Activated CD8-positive, alpha-beta memory T cell treated with anti-CD3 and anti-CD28 coated beads, Interleukin-2, amount 10 ng/mL, durations not matched to agents 7 days and 5 days (primary cell): ENCODE results near the gene CD247. TPM values are rescaled to one million over a fixed set of nuclear protein-coding genes. Genes with fewer than 3 reads are reported as not detected.

Source experiments
- ATAC-seq: fragments of 150-1000 bp; cut with Tn5 transposase; one replicate; pipeline ENCODE4 v1.10.0; 2021; ENCODE audit warnings: moderate library complexity
- CTCF ChIA-PET: fragments of 350-600 bp; sonication (Branson Sonifier 250); formaldehyde crosslinking; loops from one replicate; lab custom pipeline; 2021; ENCODE audit warnings: antibody characterized with exemption; lab: Charles Lee
- DNase-seq: peaks from one replicate; pipeline ENCODE4 v3.0.0-alpha.2; 2020
- H3K27ac Mint-ChIP-seq: one replicate; pipeline ENCODE4 v1.8.0; 2021; ENCODE audit warnings: mild to moderate bottlenecking, mixed read lengths
- H3K27me3 Mint-ChIP-seq: one replicate; pipeline ENCODE4 v1.8.0; 2021; ENCODE audit warnings: mixed read lengths
- H3K36me3 Mint-ChIP-seq: one replicate; pipeline ENCODE4 v1.8.0; 2021; ENCODE audit warnings: mild to moderate bottlenecking, mixed read lengths
- H3K4me1 Mint-ChIP-seq: one replicate; pipeline ENCODE4 v1.8.0; 2021; ENCODE audit warnings: mixed read lengths
- H3K4me3 Mint-ChIP-seq: one replicate; pipeline ENCODE4 v1.8.0; 2021; ENCODE audit warnings: mild to moderate bottlenecking, moderate library complexity, mixed read lengths
- H3K9me3 Mint-ChIP-seq: one replicate; pipeline ENCODE4 v1.8.0; 2022; ENCODE audit warnings: low read depth, mixed read lengths
- total RNA-seq, 2 experiments: library from RNA; stranded (reverse); gene quantifications; one replicate each; pipeline ENCODE4 v1.2.3, GENCODE V29; 2021

CD247 gene
- total RNA-seq, 2 experiments from 2014 or later = 190 to 197 TPM

- Mint-ChIP-seq H3K4me3 (peak overlapping the region; percentile 42), H3K27me3 (no peaks in the 10 kb centered on the region), H3K9me3 (no peaks in the 10 kb centered on the region), H3K27ac (peak overlapping the region; percentile 78), H3K4me1 (peaks cover 94% of the 10 kb centered on the region), H3K36me3 (peaks cover 52% of the 10 kb centered on the region)
- ATAC-seq (no peak), DNase-seq (peak; percentile 57)
- CTCF ChIA-PET = interaction anchor here (1.0 to 3.4 kb wide), 6 partner anchors 9 to 88 kb away, joined by 3 to 16 read pairs (median 4); no protein-coding TSS in a partner anchor
These were observed 28.6 kb downstream of the CD247 start for GRCh38 chr1:167489571-167490340.

- no peaks in the 10 kb centered on the region for H3K27me3 Mint-ChIP-seq
- DNase-seq = no peak
- H3K27ac Mint-ChIP-seq = peak overlapping the region; percentile 75
- CTCF ChIA-PET = interaction anchor here (0.9 to 3.4 kb wide), 4 partner anchors 10 to 65 kb away, joined by 3 to 16 read pairs (median 4); partner anchors contain the start of gene CREG1
- peaks cover 94% of the 10 kb centered on the region for H3K4me1 Mint-ChIP-seq
- peak overlapping the region; percentile 6 for H3K4me3 Mint-ChIP-seq
- H3K9me3 Mint-ChIP-seq = no peaks in the 10 kb centered on the region
- H3K36me3 Mint-ChIP-seq = peaks cover 45% of the 10 kb centered on the region
- no peak for ATAC-seq
These were observed 29.5 kb downstream of the CD247 start for GRCh38 chr1:167488786-167489185.

- ATAC-seq = no peak
- H3K9me3 Mint-ChIP-seq = no peaks in the 10 kb centered on the region
- H3K4me3 Mint-ChIP-seq = no peak overlapping the region
- peaks cover 95% of the 10 kb centered on the region for H3K4me1 Mint-ChIP-seq
- peak overlapping the region; percentile 75 for H3K27ac Mint-ChIP-seq
- DNase-seq = no peak
- no peaks in the 10 kb centered on the region for H3K27me3 Mint-ChIP-seq
- H3K36me3 Mint-ChIP-seq = peaks cover 46% of the 10 kb centered on the region
- CTCF ChIA-PET = interaction anchor here (0.9 to 3.4 kb wide), 4 partner anchors 11 to 53 kb away, joined by 3 to 16 read pairs (median 3); no protein-coding TSS in a partner anchor
These were observed 30.7 kb downstream of the CD247 start for GRCh38 chr1:167487614-167488013.

- Mint-ChIP-seq H3K4me3 (peak overlapping the region; percentile 27), H3K27me3 (no peaks in the 10 kb centered on the region), H3K9me3 (no peaks in the 10 kb centered on the region), H3K27ac (peak overlapping the region; percentile 80), H3K4me1 (peaks cover 96% of the 10 kb centered on the region), H3K36me3 (peaks cover 51% of the 10 kb centered on the region)
- CTCF ChIA-PET = interaction anchor here (1.4 to 4.1 kb wide), 2 partner anchors 14 to 19 kb away, joined by 5 to 27 read pairs; no protein-coding TSS in a partner anchor
- ATAC-seq = no peak
- peak; percentile 55 for DNase-seq
These were observed 32.1 kb downstream of the CD247 start for GRCh38 chr1:167486090-167486824.

- H3K36me3 Mint-ChIP-seq = peaks cover 54% of the 10 kb centered on the region
- H3K27ac Mint-ChIP-seq = peak overlapping the region; percentile 88
- H3K4me3 Mint-ChIP-seq = no peak overlapping the region
- DNase-seq = no peak
- CTCF ChIA-PET = interaction anchor here (1.2 to 4.1 kb wide), 3 partner anchors 16 to 49 kb away, joined by 3 to 27 read pairs (median 14); no protein-coding TSS in a partner anchor
- no peak for ATAC-seq
- no peaks in the 10 kb centered on the region for H3K9me3 Mint-ChIP-seq
- no peaks in the 10 kb centered on the region for H3K27me3 Mint-ChIP-seq
- peaks cover 96% of the 10 kb centered on the region for H3K4me1 Mint-ChIP-seq
These were observed 33.4 kb downstream of the CD247 start for GRCh38 chr1:167484726-167485502.

- CTCF ChIA-PET = interaction anchor here (0.8 to 4.1 kb wide), 7 partner anchors 11 to 50 kb away, joined by 3 to 27 read pairs (median 3); no protein-coding TSS in a partner anchor
- peaks cover 61% of the 10 kb centered on the region for H3K36me3 Mint-ChIP-seq
- no peaks in the 10 kb centered on the region for H3K9me3 Mint-ChIP-seq
These were observed 34.5 kb downstream of the CD247 start for GRCh38 chr1:167483790-167484189.

GRCh38 chr1:167482184-167482583, 36.1 kb downstream of the CD247 start:
- no peaks in the 10 kb centered on the region for H3K9me3 Mint-ChIP-seq
- no peak overlapping the region for H3K4me3 Mint-ChIP-seq
- peaks cover 93% of the 10 kb centered on the region for H3K4me1 Mint-ChIP-seq
- CTCF ChIA-PET = interaction anchor here (1.8 to 1.9 kb wide), 2 partner anchors 17 to 27 kb away, joined by 6 to 8 read pairs; no protein-coding TSS in a partner anchor
- ATAC-seq = peak; percentile 37
- no peaks in the 10 kb centered on the region for H3K27me3 Mint-ChIP-seq
- peak; percentile 61 for DNase-seq
- H3K27ac Mint-ChIP-seq = peak overlapping the region; percentile 71
- peaks cover 64% of the 10 kb centered on the region for H3K36me3 Mint-ChIP-seq

More at GRCh38 chr1:167483790-167484189, 34.5 kb downstream of the CD247 start:
- Mint-ChIP-seq H3K27me3 (no peaks in the 10 kb centered on the region), H3K4me3 (peak overlapping the region; percentile 41), H3K27ac (peak overlapping the region; percentile 88), H3K4me1 (peaks cover 97% of the 10 kb centered on the region)
- DNase-seq (peak; percentile 64), ATAC-seq (peak; percentile 49)

GRCh38 chr1:167479331-167479979, 38.9 kb downstream of the CD247 start:
- no peaks in the 10 kb centered on the region for H3K9me3 Mint-ChIP-seq
- CTCF ChIA-PET = interaction anchor here (1.2 to 1.6 kb wide), 3 partner anchors 10 to 61 kb away, joined by 3 to 4 read pairs (median 4); no protein-coding TSS in a partner anchor
- H3K27me3 Mint-ChIP-seq = no peaks in the 10 kb centered on the region
- DNase-seq (peak; percentile 59), ATAC-seq (peak; percentile 35)
- H3K27ac Mint-ChIP-seq = peak overlapping the region; percentile 66
- no peak overlapping the region for H3K4me3 Mint-ChIP-seq
- H3K4me1 Mint-ChIP-seq = peaks cover 86% of the 10 kb centered on the region
- peaks cover 60% of the 10 kb centered on the region for H3K36me3 Mint-ChIP-seq

- H3K36me3 Mint-ChIP-seq = peaks cover 60% of the 10 kb centered on the region
- CTCF ChIA-PET = interaction anchor here (1.2 to 1.6 kb wide), 2 partner anchors 38 to 62 kb away, joined by 3 to 4 read pairs; no protein-coding TSS in a partner anchor
- no peak overlapping the region for H3K27ac Mint-ChIP-seq
These were observed 40.3 kb downstream of the CD247 start for GRCh38 chr1:167477986-167478385.

GRCh38 chr1:167476061-167476460, 42.3 kb downstream of the CD247 start:
- ATAC-seq (no peak), DNase-seq (no peak)
- Mint-ChIP-seq H3K27ac (no peak overlapping the region), H3K27me3 (no peaks in the 10 kb centered on the region), H3K36me3 (peaks cover 53% of the 10 kb centered on the region), H3K4me1 (peaks cover 79% of the 10 kb centered on the region), H3K9me3 (no peaks in the 10 kb centered on the region), H3K4me3 (no peak overlapping the region)
- CTCF ChIA-PET = interaction anchor here (0.9 to 1.3 kb wide), 3 partner anchors 21 to 65 kb away, joined by 3 read pairs; no protein-coding TSS in a partner anchor

More at GRCh38 chr1:167477986-167478385, 40.3 kb downstream of the CD247 start:
- DNase-seq (no peak), ATAC-seq (no peak)
- Mint-ChIP-seq H3K27me3 (no peaks in the 10 kb centered on the region), H3K9me3 (no peaks in the 10 kb centered on the region), H3K4me3 (no peak overlapping the region), H3K4me1 (peaks cover 86% of the 10 kb centered on the region)

- Mint-ChIP-seq H3K36me3 (peaks cover 42% of the 10 kb centered on the region), H3K4me1 (peaks cover 68% of the 10 kb centered on the region), H3K27ac (peak overlapping the region; percentile 63), H3K9me3 (no peaks in the 10 kb centered on the region), H3K4me3 (peak overlapping the region; percentile 6), H3K27me3 (no peaks in the 10 kb centered on the region)
- peak; percentile 72 for ATAC-seq
- CTCF ChIA-PET = interaction anchor here (0.6 to 1.7 kb wide), 3 partner anchors 18 to 68 kb away, joined by 3 to 8 read pairs (median 4); no protein-coding TSS in a partner anchor
- no peak for DNase-seq
These were observed 44.1 kb downstream of the CD247 start for GRCh38 chr1:167474191-167474641.
